ENCODE data around the gene MAGEA9B.
"Not testable (repeated sequence)": the region's sequence is repeated elsewhere in the genome, so short reads cannot be mapped to it uniquely, and the experiment has no call there.

MAGEA9B gene, protein sequence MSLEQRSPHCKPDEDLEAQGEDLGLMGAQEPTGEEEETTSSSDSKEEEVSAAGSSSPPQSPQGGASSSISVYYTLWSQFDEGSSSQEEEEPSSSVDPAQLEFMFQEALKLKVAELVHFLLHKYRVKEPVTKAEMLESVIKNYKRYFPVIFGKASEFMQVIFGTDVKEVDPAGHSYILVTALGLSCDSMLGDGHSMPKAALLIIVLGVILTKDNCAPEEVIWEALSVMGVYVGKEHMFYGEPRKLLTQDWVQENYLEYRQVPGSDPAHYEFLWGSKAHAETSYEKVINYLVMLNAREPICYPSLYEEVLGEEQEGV

GRCh38 chrX:149587359-149587758 lies at the start of gene MAGEA9B:
TSS of gene MAGEA9B (minus strand) at chrX:149587459. CDS start at chrX:149583179, 4,280 bp downstream.
- not testable (repeated sequence) for DNase-seq (ENCODE audit: low read depth in 2 of 2)

GRCh38 chrX:149633511-149633910 lies 46.3 kb upstream of the MAGEA9B start:
- no peak for DNase-seq (ENCODE audit: low read depth in 2 of 2)

DNA sequence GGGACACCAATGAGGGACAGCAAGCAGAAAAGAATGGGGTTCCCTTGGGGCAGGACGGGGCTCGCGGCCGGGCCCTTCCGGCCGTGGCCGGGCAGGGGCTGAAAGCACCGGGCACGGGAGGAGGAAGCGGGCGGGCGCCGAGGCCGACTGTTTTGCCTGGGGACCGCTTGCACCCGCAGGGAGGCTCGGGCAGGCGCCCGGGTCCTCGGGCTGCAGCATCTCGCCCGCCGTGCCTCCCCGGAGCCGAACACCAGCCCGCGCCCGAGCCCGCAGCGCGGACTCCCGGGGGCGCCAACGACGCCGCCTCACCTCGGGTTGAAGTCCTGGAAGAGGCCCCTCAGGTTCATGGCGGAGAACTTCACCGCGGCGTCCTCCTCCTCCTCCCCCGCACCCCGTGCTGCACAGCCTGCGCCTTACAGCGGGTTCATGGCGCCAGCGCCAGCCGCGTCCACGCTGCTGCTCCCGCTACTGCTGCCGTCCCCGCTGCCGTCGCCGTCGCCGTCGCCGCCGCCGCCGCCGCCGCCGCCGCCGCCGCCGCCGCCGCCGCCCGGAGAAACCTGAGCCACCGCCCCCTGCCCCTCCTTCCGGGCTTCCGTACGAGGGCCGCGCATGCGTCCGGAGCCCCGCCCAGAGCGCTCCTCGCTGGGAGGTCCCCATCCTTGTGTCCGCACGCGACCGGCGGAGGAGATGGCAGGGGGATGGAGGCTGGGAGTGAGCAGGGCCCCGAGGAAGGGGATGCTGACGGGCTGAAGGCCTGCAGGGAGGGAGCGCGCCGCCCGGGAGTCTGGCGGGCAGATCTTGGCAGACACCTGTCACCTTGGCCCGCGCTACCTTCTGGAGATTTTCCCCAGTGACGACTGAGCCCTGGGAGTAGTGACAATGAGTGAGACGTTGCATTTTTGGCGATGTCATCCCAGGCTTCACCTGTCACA lies 44.2 kb upstream of the MAGEA9B start, which contains the start of gene TMEM185A:
Gene TMEM185A (minus strand): TSS at position 559 of the 932 bp plus-strand sequence. CDS start 212 bp downstream, at position 347.
- peak; percentile 43 to 48 for DNase-seq (ENCODE audit: low read depth in 2 of 2)

- DNase-seq (ENCODE audit: low read depth in 2 of 2), result no peak
These were observed 43.5 kb upstream of the MAGEA9B start for GRCh38 chrX:149630681-149631233.

- no peak for DNase-seq (ENCODE audit: low read depth in 2 of 2)
These were observed 42.6 kb upstream of the MAGEA9B start for GRCh38 chrX:149629730-149630387.

GRCh38 chrX:149628768-149629167 lies 41.5 kb upstream of the MAGEA9B start:
- DNase-seq (ENCODE audit: low read depth in 2 of 2), result no peak

- no peak for DNase-seq (ENCODE audit: low read depth in 2 of 2)
These were observed 41.0 kb upstream of the MAGEA9B start for GRCh38 chrX:149628280-149628679.

DNA sequence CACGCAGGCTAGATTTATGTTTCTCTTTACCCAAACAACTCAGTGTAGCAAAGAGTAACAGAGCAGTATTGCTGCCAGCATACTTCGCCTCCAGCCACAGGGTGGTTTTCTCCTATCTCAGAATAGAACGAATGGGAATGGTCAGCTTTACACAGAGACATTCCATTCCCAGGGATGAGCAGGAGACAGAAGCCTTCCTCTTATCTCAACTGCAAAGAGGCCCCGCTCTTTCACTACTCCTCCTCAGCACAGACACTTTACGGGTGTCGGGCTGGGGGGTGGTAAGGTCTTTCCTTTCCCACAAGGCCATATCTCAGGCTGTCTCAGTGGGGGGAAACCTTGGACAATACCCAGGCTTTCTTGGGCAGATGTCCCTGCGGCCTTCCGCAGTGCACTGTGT lies 39.6 kb upstream of the MAGEA9B start:
- DNase-seq (ENCODE audit: low read depth in 2 of 2), result not testable (repeated sequence)

DNA sequence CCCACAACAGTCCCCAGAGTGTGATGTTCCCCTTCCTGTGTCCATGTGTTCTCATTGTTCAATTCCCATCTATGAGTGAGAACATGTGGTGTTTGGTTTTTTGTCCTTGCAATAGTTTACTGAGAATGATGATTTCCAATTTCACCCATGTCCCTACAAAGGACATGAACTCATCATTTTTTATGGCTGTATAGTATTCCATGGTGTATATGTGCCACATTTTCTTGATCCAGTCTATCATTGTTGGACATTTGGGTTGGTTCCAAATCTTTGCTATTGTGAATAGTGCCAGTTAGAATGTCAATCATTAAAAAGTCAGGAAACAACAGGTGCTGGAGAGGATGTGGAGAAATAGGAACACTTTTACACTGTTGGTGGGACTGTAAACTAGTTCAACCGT lies 32.4 kb upstream of the MAGEA9B start:
- not testable (repeated sequence) for DNase-seq (ENCODE audit: low read depth in 2 of 2)

DNA sequence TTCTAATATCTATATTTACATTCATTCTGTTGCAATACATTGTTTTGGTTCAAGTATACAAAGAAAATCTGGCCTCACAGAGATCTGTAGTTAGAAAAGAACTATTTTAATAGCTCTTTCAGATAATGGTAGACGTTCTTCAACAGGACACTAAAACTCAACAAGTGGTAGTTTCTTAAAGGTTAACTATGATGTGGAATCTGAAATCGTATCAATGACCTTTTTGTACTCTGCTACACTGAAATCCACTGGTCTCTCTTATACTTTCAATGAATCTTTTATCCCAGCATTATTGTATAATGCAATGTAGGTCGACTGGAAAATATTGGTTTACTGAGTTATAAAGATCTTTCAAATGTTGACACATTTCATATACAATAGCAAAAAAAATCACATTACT lies 31.6 kb upstream of the MAGEA9B start:
- no peak for DNase-seq (ENCODE audit: low read depth in 2 of 2)

DNA sequence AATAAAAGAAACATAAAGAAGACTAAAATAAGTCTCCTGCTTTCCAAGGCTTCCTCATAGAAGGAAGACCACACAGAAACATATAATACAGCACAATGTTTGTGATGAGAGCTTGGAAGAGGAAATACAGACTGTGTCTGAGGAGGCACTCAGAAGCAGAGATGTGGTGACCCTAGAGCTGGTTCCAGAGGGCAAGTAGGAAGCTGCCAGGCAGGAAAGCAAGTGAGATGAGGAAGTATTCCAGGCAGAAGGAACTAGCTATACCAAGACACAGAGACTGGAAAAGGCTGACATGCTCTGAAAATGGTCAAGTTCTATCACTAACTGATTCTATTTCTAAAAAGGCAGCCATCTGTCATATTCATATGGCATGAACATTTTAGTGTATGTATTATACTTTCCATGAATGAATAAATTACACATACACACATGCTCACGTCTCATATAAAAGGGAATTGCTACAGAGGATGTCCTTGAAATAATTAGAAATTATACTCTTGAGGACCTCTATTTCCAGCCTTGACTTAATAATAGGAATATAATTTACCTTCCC lies 24.4 kb upstream of the MAGEA9B start:
- no peak for DNase-seq (ENCODE audit: low read depth in 2 of 2)

DNA sequence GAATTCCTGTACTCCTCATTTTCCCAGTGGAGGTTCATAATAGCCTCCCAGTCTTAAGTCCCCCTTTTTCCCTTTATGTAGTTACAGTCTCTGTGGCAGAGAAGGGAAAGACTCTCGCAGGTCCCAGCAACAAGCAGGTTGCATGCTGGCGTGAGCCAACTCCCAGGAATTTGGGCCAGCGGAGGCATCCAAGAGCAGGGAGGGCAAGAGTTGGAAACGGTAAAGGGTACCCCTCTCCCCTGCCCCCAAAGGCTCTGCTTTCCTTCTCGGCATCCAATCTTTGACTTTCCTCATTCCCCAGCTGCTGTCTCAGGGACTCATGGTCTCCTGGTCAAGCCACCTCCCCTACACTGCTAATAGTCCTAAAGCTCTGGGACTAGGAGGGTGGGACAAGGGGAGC lies 23.3 kb upstream of the MAGEA9B start:
- no peak for DNase-seq (ENCODE audit: low read depth in 2 of 2)

DNA sequence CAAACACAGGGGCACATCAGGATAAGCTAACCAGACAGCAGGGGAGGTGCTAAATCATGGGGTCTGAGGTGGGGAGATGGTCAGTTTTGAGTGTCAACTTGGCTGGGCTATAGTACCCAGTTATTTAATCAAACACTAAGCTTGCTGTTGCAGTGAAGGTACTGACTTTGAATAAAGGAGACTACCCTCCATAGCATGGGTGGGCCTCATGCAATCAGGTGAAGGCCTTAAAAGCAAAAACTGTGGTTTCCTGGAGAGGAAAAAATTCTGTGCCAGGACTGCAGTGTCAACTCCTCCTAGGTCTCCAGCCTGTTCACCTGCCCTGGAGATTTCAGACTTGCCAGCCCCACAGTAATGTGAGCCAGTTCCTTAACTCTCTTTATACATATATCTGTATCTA lies 20.4 kb upstream of the MAGEA9B start:
- DNase-seq (ENCODE audit: low read depth in 2 of 2), result no peak

DNA sequence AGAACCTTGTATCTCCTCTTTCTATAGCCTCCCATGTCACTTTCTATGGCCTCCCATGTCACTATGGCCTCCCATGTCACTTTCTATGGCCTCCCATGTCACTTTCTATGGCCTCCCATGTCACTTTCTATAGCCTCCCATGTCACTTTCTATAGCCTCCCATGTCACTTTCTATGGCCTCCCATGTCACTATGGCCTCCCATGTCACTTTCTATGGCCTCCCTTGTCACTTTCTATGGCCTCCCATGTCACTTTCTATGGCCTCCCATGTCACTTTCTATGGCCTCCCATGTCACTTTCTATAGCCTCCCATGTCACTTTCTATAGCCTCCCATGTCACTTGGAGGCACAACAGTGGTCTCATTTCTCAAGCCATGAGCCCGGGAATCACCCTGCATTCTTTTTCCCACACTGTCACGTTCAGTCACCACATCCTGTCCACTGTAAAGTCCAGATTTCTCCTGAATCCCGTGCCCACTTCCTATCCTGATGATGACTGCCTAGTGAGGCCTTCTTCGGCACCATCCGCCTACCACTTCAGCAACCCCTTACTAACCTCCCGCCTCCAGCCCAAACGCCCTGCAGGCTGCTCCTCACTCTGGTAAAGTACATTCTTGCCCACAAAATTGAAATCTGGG lies 18.1 kb upstream of the MAGEA9B start:
- DNase-seq (ENCODE audit: low read depth in 2 of 2), result not testable (repeated sequence)

DNA sequence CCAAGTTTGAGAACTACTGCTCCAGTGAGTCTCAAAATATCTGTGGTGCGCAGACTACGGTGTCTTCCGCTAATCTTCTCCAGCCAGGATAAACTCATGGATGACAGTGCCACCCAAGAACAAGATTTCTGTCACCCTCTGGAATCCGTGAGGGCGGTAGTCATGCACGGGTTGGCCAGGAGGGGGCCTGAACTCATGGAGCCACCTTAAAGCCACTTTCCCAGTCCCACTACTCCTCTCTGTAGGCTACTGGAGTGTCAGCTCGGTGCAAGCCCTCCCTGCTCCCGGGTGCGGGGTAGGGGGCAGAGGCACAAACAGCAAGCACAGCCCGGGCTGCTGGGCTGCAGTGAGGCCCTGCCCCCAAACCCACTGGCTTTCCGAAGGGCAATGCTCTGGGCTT lies 11.3 kb upstream of the MAGEA9B start:
- not testable (repeated sequence) for DNase-seq (ENCODE audit: low read depth in 2 of 2)

DNA sequence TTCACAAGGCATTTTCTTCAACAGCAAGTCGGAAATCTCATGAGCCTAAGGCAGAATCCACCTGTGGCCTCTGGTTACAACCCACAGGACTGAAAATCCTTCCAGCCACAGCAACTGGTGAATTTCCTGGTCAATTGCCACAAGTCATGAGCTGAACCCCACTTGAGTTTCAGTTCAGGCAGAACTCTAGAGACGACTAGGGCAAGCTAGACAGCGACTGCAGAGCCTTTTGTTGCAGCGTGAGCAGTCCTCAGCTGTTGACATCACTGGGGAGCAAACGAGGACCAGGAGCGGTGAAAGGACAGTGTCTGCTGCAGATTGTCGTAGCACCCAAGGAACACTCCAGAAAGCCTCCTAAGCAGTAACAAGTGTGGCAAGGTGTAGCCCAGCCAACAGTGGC lies 8.7 kb upstream of the MAGEA9B start:
- DNase-seq (ENCODE audit: low read depth in 2 of 2), result not testable (repeated sequence)

- not testable (repeated sequence) for DNase-seq (ENCODE audit: low read depth in 2 of 2)
These were observed 8.0 kb upstream of the MAGEA9B start, which contains the start of gene HSFX2 for GRCh38 chrX:149595214-149595613. TSS of gene HSFX2 (minus strand) at chrX:149595314. CDS start at chrX:149594700, 614 bp downstream.

GRCh38 chrX:149590993-149591392 lies 3.7 kb upstream of the MAGEA9B start:
- not testable (repeated sequence) for DNase-seq (ENCODE audit: low read depth in 2 of 2)

DNA sequence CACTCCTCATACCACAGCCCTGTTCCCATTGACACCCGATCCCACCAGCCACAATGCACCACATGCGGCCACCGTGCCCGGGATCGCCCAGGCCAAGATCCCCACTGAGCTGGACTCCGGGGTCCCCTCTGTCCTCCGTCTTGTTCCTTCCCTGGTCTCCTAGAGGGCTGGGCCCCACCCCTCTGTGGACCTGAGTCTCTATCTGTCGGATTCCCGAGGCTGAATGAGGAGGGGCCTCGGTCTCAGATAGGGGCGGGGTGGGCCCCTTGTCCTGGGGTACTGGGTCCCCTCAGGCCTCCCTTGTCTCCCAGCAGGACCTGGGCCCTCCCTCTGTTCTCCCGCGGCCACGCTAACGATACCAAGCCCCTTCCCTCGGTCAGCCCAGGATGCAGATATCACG lies 1.6 kb downstream of the MAGEA9B start:
- not testable (repeated sequence) for DNase-seq (ENCODE audit: low read depth in 2 of 2)

- DNase-seq (ENCODE audit: low read depth in 2 of 2), result not testable (repeated sequence)
These were observed 13.8 kb downstream of the MAGEA9B start for GRCh38 chrX:149573456-149573855.

DNA sequence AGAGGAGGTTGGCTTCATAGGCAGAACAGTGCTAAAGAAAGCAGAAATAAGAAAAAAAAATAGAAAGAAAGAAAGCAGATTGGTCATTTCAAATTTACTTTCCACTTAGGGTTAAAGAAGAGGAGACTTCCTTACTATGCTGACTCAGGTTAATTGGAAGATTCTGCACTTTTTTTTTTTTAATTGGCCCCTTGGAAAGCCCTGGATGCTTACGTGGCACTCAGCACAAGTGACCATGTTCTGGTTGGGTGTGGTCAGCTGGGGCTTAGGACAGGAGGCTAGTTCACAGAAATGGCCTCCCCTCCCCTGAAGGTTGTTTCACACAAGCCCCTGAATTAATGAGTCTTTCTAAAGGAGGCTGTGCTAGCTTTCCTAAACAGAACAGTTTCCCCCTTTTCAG lies 14.5 kb downstream of the MAGEA9B start:
- no peak for DNase-seq (ENCODE audit: low read depth in 2 of 2)

All from stimulated activated CD8-positive, alpha-beta memory T cell treated with anti-CD3 and anti-CD28 coated beads, Interleukin-15, amount 100 ng/mL, for 4 hours (primary cell).